Esophagus squamous epithelium (tissue), 5 donors: Measurements from ENCODE around the gene TNPO3. TPM values are rescaled to one million over a fixed set of nuclear protein-coding genes. Genes with fewer than 3 reads are reported as not detected.
"Not testable (repeated sequence)": the region's sequence is repeated elsewhere in the genome, so short reads cannot be mapped to it uniquely, and the experiment has no call there.

Source experiments
- DNase-seq: peaks from one replicate; lab custom pipeline; 2025; lab: John Stamatoyannopoulos, UW
- H3K27ac ChIP-seq, 4 donors: fragments of 200-600 bp; sonication (generic); one replicate each; pipeline ENCODE4 v1.5.1; 2016 to 2019; ENCODE audit warnings: mild to moderate bottlenecking in 1 of 4
- H3K27me3 ChIP-seq, 4 donors: fragments of 200-600 bp; sonication (generic); 1 replicate in 3 of 4; 2 replicates in 1 of 4; pipeline versions ENCODE4 v1.5.1 to v1.6.0; 2017 to 2021; ENCODE audit warnings: antibody characterized with exemption in 1 of 4
- H3K36me3 ChIP-seq, 3 donors: fragments of 200-600 bp; sonication (generic); one replicate each; pipeline ENCODE4 v1.5.1; 2016 to 2019
- H3K4me1 ChIP-seq, 3 donors: fragments of 200-600 bp; sonication (generic); one replicate each; pipeline ENCODE4 v1.5.1; 2017 to 2019
- H3K4me3 ChIP-seq, 4 donors: fragments of 200-600 bp; sonication (generic); 1 replicate in 3 of 4; 2 replicates in 1 of 4; pipeline ENCODE4 v1.5.1; 2016 to 2019; ENCODE audit warnings: mild to moderate bottlenecking in 2 of 4, moderate library complexity in 1 of 4
- H3K9me3 ChIP-seq, 3 donors: fragments of 200-600 bp; sonication (generic); one replicate each; pipeline ENCODE4 v1.5.1; 2016 to 2019
- CTCF ChIP-seq, 6 experiments: fragments of 450-650 bp in 4 of 6; fragments of 200-600 bp in 2 of 6; sonication (generic) in 2 of 6; IDR thresholded peaks; one replicate each; pipeline ENCODE4 v1.5.1; 2016 to 2019; ENCODE audit warnings: antibody characterized with exemption in 6 of 6, mild to moderate bottlenecking in 4 of 6, moderate library complexity in 4 of 6
- POLR2A ChIP-seq, 4 donors: fragments of 450-650 bp; IDR thresholded peaks; one replicate each; pipeline ENCODE4 v1.6.1; 2017; ENCODE audit warnings: antibody characterized with exemption in 4 of 4, mild to moderate bottlenecking in 4 of 4, moderate library complexity in 3 of 4
- WGBS, 2 donors: methylation state at CpG; one replicate each; pipeline ENCODE4 v1.1.5; 2018; 5-methylcytosine and 5-hydroxymethylcytosine counted together
- intact Hi-C: fragments of 100-400 bp; cut with DNase I; formaldehyde crosslinking; loops from one replicate; pipeline ENCODE4 v1.15.0; 2022
- total RNA-seq, 4 donors: library from RNA; depleted of rRNA; stranded (reverse); fragments of >200 nt; gene quantifications; one replicate each; pipeline ENCODE4 v1.1.0, GENCODE V29; 2016
- donor health status: DM: yes; HTN: yes; CAD: no.

Gene TNPO3
- total RNA-seq, 4 donors from 2014 or later = 26.4 to 49.6 (median 39.3) TPM

- peaks cover 0 to 24% (median 0%) of the 10 kb centered on the region in 3 donors for H3K36me3 ChIP-seq
- H3K27ac ChIP-seq = no peak overlapping the region
- intact Hi-C loops = no loop called here
- WGBS, 2 donors = 59 to 62% methylated on average over 1 of the region's 1 CpG
- H3K4me1 ChIP-seq = peaks cover 12 to 72% (median 17%) of the 10 kb centered on the region in 3 donors
- no peak for DNase-seq
- TF ChIP-seq CTCF (IDR thresholded peaks at IDR 0.05) (no peak), POLR2A (IDR thresholded peaks at IDR 0.05) (no peak)
- no peaks in the 10 kb centered on the region for H3K27me3 ChIP-seq
- H3K9me3 ChIP-seq = no peaks in the 10 kb centered on the region
- no peak overlapping the region for H3K4me3 ChIP-seq
Measured at GRCh38 chr7:129052441-129052840, 2.5 kb downstream of the TNPO3 start.

- H3K4me1 ChIP-seq = peaks cover 12 to 82% (median 17%) of the 10 kb centered on the region in 3 donors
- not testable (repeated sequence) for H3K27ac ChIP-seq
- 98 to 100% methylated on average over 4 to 6 of the region's 7 CpGs for WGBS, 2 donors
Measured at GRCh38 chr7:129051459-129051858, 3.5 kb downstream of the TNPO3 start.

GRCh38 chr7:129047761-129048160, 7.2 kb downstream of the TNPO3 start:
- no peak for TF ChIP-seq POLR2A (IDR thresholded peaks at IDR 0.05)
- TF ChIP-seq CTCF (IDR thresholded peaks at IDR 0.05) = no peak
- 95 to 98% methylated on average over 2 of the region's 2 CpGs for WGBS, 2 donors
- no peak overlapping the region for H3K4me3 ChIP-seq
- no peak overlapping the region for H3K27ac ChIP-seq
- H3K27me3 ChIP-seq = no peaks in the 10 kb centered on the region
- peaks cover 3 to 81% (median 7%) of the 10 kb centered on the region in 3 donors for H3K4me1 ChIP-seq
- H3K9me3 ChIP-seq = no peaks in the 10 kb centered on the region
- no peak for DNase-seq
- intact Hi-C loops = no loop called here
- peaks cover 0 to 25% (median 0%) of the 10 kb centered on the region in 3 donors for H3K36me3 ChIP-seq

More at GRCh38 chr7:129051459-129051858, 3.5 kb downstream of the TNPO3 start:
- H3K27me3 ChIP-seq, intact Hi-C loops, H3K9me3 ChIP-seq, DNase-seq, H3K4me3 ChIP-seq: not testable (repeated sequence)
- H3K36me3 ChIP-seq = peaks cover 0 to 25% (median 0%) of the 10 kb centered on the region in 3 donors

GRCh38 chr7:129045682-129046081, 9.2 kb downstream of the TNPO3 start:
- intact Hi-C loops = no loop called here
- Histone ChIP-seq H3K4me1 (peaks cover 0 to 78% (median 4%) of the 10 kb centered on the region in 3 donors), H3K27ac (no peak overlapping the region), H3K4me3 (no peak overlapping the region), H3K27me3 (no peaks in the 10 kb centered on the region), H3K9me3 (no peaks in the 10 kb centered on the region), H3K36me3 (peaks cover 0 to 24% (median 0%) of the 10 kb centered on the region in 3 donors)
- WGBS, 2 donors = 71 to 73% methylated on average over 4 of the region's 4 CpGs
- no peak for DNase-seq
- TF ChIP-seq CTCF (IDR thresholded peaks at IDR 0.05) (no peak), POLR2A (IDR thresholded peaks at IDR 0.05) (no peak)

- WGBS, 2 donors = 86 to 89% methylated on average over 3 of the region's 3 CpGs
- H3K27ac ChIP-seq = no peak overlapping the region
- TF ChIP-seq POLR2A (IDR thresholded peaks at IDR 0.05) (no peak), CTCF (IDR thresholded peaks at IDR 0.05) (no peak)
- DNase-seq = no peak
- H3K9me3 ChIP-seq = no peaks in the 10 kb centered on the region
- no peak overlapping the region for H3K4me3 ChIP-seq
- peaks cover 0 to 40% (median 7%) of the 10 kb centered on the region in 3 donors for H3K36me3 ChIP-seq
- H3K27me3 ChIP-seq = no peaks in the 10 kb centered on the region
- H3K4me1 ChIP-seq = peaks cover 0 to 54% (median 4%) of the 10 kb centered on the region in 3 donors
- intact Hi-C loops = no loop called here
Measured at GRCh38 chr7:129043012-129043411, 11.9 kb downstream of the TNPO3 start.
